Pulmonary artery endothelial cell (primary cell): ENCODE measurements around the gene KRTAP13-2. TPM values are rescaled to one million over a fixed set of nuclear protein-coding genes. Genes with fewer than 3 reads are reported as not detected.

Source experiments
- DNase-seq: peaks from one replicate; pipeline ENCODE4 v3.0.0-alpha.2; 2011; ENCODE audit warnings: low read depth, low spot score
- total RNA-seq: library from RNA; depleted of rRNA; stranded (reverse); fragments of >200 nt; gene quantifications from 2 replicates; pipeline ENCODE4 v1.2.3, GENCODE V29; 2014

The KRTAP13-2 gene
- total RNA-seq, 1 donor from 2014 or later = not detected

- DNase-seq = no peak
Observed at GRCh38 chr21:30326390-30326789, 45.7 kb downstream of the KRTAP13-2 start.

Other genes with a start within 250 kb of the KRTAP13-2 start
- gene CLDN17, start 205.5 kb downstream of the KRTAP13-2 start, total RNA-seq = not detected in 2 replicates
- gene CLDN8, start 156.2 kb downstream of the KRTAP13-2 start, total RNA-seq = not detected in 2 replicates
- not detected in 2 replicates for gene KRTAP24-1, start 89.3 kb downstream of the KRTAP13-2 start, total RNA-seq
- not detected in 2 replicates for gene KRTAP25-1, start 82.8 kb downstream of the KRTAP13-2 start, total RNA-seq
- not detected in 2 replicates for gene KRTAP26-1, start 52.0 kb downstream of the KRTAP13-2 start, total RNA-seq
- gene KRTAP27-1, start 34.6 kb downstream of the KRTAP13-2 start, total RNA-seq = not detected in 2 replicates
- gene KRTAP23-1, start 23.7 kb downstream of the KRTAP13-2 start, total RNA-seq = not detected in 2 replicates
- gene KRTAP13-1, start 23.8 kb upstream of the KRTAP13-2 start, total RNA-seq = not detected in 2 replicates
- gene KRTAP13-3, start 53.7 kb upstream of the KRTAP13-2 start, total RNA-seq = not detected in 2 replicates
- gene KRTAP13-4, start 57.9 kb upstream of the KRTAP13-2 start, total RNA-seq = not detected in 2 replicates
- gene KRTAP15-1, start 68.0 kb upstream of the KRTAP13-2 start, total RNA-seq = not detected in 2 replicates
- not detected in 2 replicates for gene KRTAP19-1, start 108.1 kb upstream of the KRTAP13-2 start, total RNA-seq
- gene KRTAP19-2, start 115.2 kb upstream of the KRTAP13-2 start, total RNA-seq = not detected in 2 replicates
- gene KRTAP19-3, start 119.7 kb upstream of the KRTAP13-2 start, total RNA-seq = not detected in 2 replicates
- gene KRTAP19-4, start 124.9 kb upstream of the KRTAP13-2 start, total RNA-seq = not detected in 2 replicates
- gene KRTAP19-5, start 129.9 kb upstream of the KRTAP13-2 start, total RNA-seq = not detected in 2 replicates
- not detected in 2 replicates for gene KRTAP19-6, start 169.6 kb upstream of the KRTAP13-2 start, total RNA-seq
- not detected in 2 replicates for gene KRTAP19-7, start 189.0 kb upstream of the KRTAP13-2 start, total RNA-seq
- gene KRTAP22-2, start 218.1 kb upstream of the KRTAP13-2 start, total RNA-seq = not detected in 2 replicates
- gene KRTAP6-3, start 220.2 kb upstream of the KRTAP13-2 start, total RNA-seq = not detected in 2 replicates
- gene KRTAP6-2, start 226.6 kb upstream of the KRTAP13-2 start, total RNA-seq = not detected in 2 replicates
- gene KRTAP22-1, start 228.8 kb upstream of the KRTAP13-2 start, total RNA-seq = not detected in 2 replicates
- not detected in 2 replicates for gene KRTAP6-1, start 241.7 kb upstream of the KRTAP13-2 start, total RNA-seq
- gene KRTAP20-1, start 244.2 kb upstream of the KRTAP13-2 start, total RNA-seq = not detected in 2 replicates
- gene KRTAP20-4, start 248.4 kb upstream of the KRTAP13-2 start, total RNA-seq = not detected in 2 replicates